ENCODE measurements around the gene ZNF627.

Gene ZNF627

DNA sequence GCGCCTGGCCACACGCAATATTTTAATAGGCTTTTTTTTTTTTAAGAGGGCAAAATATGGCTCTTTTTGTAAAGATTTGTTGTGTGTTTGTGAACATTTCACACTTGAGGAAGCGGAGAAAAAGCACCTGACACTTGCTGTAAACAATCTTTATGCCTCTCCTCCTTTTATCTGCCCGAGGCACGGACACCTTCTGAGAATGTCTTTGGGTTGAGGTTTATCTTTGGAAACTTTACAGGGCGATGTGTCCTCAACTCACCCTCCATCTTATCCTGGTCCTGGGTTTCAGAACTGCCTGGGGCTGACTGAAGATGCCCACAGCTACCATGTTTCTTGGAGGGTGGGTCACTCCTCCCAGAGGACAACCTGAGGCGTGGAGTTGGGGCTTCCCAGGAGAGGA, 44.0 kb downstream of the ZNF627 start:
- Histone ChIP-seq H3K4me3 (ENCODE audit: severe bottlenecking) (no peak overlapping the region), H3K27me3 (ENCODE audit: insufficient read depth, poor library complexity, severe bottlenecking) (no peaks in the 10 kb centered on the region), H3K9me3 (ENCODE audit: severe bottlenecking) (no peaks in the 10 kb centered on the region), H3K36me3 (ENCODE audit: low read depth) (peaks cover 5% of the 10 kb centered on the region), H3K27ac (ENCODE audit: poor library complexity, severe bottlenecking) (no peak overlapping the region), H3K4me1 (ENCODE audit: insufficient read depth, poor library complexity, severe bottlenecking) (peaks cover 2% of the 10 kb centered on the region)
- no peak for DNase-seq (ENCODE audit: low spot score)
- no peak for ATAC-seq (ENCODE audit: low read depth)
- TF ChIP-seq, protein P1, sequence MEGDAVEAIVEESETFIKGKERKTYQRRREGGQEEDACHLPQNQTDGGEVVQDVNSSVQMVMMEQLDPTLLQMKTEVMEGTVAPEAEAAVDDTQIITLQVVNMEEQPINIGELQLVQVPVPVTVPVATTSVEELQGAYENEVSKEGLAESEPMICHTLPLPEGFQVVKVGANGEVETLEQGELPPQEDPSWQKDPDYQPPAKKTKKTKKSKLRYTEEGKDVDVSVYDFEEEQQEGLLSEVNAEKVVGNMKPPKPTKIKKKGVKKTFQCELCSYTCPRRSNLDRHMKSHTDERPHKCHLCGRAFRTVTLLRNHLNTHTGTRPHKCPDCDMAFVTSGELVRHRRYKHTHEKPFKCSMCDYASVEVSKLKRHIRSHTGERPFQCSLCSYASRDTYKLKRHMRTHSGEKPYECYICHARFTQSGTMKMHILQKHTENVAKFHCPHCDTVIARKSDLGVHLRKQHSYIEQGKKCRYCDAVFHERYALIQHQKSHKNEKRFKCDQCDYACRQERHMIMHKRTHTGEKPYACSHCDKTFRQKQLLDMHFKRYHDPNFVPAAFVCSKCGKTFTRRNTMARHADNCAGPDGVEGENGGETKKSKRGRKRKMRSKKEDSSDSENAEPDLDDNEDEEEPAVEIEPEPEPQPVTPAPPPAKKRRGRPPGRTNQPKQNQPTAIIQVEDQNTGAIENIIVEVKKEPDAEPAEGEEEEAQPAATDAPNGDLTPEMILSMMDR (IDR thresholded peaks at IDR 0.05; ENCODE audit: poor library complexity, severe bottlenecking), result no peak

DNA sequence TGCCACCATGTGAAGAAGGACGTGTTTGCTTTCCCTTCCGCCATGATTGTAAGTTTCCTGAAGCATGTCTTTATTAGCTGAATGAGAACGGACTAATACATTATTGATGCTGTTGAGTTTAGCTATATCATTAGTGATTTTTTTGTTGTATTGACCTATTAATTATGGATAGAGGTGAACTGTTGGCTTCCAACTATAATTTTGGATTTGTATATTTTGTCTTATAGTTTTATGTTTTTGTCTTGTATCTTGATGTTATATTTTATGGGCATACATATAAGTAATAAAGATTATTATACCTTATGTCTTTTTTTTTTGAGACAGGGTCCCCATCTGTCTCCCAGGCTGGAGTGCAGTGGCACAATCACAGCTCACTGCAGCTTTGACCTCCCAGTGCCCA, 45.6 kb downstream of the ZNF627 start:
- peaks cover 2% of the 10 kb centered on the region for H3K4me1 ChIP-seq (ENCODE audit: insufficient read depth, poor library complexity, severe bottlenecking)
- no peak overlapping the region for H3K4me3 ChIP-seq (ENCODE audit: severe bottlenecking)
- TF ChIP-seq, protein P1 (IDR thresholded peaks at IDR 0.05; ENCODE audit: poor library complexity, severe bottlenecking), result no peak
- H3K27ac ChIP-seq (ENCODE audit: poor library complexity, severe bottlenecking), result no peak overlapping the region
- no peaks in the 10 kb centered on the region for H3K27me3 ChIP-seq (ENCODE audit: insufficient read depth, poor library complexity, severe bottlenecking)
- peaks cover 5% of the 10 kb centered on the region for H3K36me3 ChIP-seq (ENCODE audit: low read depth)
- no peak for ATAC-seq (ENCODE audit: low read depth)
- H3K9me3 ChIP-seq (ENCODE audit: severe bottlenecking), result no peaks in the 10 kb centered on the region
- no peak for DNase-seq (ENCODE audit: low spot score)

DNA sequence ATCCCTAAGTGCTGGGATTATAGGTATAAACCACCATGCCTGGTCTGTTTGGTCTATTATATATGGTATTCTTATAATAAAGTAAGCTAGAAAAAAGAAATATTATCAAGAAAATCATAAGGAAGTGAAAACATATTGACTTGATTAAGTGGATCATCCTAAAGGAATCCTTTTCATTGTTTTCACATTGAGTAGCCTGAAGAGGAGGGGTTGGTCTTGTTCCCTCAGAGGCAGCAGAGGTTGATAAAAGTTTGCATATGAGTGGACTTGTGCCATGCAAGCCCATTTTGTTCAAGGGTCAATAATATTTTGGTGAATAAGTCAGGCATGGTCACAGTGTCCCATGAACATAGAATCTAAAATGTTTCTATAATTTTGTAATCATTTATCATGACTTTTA, 52.7 kb downstream of the ZNF627 start:
- DNase-seq (ENCODE audit: low spot score), result no peak
- no peak overlapping the region for H3K4me3 ChIP-seq (ENCODE audit: severe bottlenecking)
- H3K9me3 ChIP-seq (ENCODE audit: severe bottlenecking), result no peaks in the 10 kb centered on the region
- H3K4me1 ChIP-seq (ENCODE audit: insufficient read depth, poor library complexity, severe bottlenecking), result no peaks in the 10 kb centered on the region
- no peak for ATAC-seq (ENCODE audit: low read depth)
- TF ChIP-seq, protein P1 (IDR thresholded peaks at IDR 0.05; ENCODE audit: poor library complexity, severe bottlenecking), result no peak
- H3K27ac ChIP-seq (ENCODE audit: poor library complexity, severe bottlenecking), result no peak overlapping the region
- H3K36me3 ChIP-seq (ENCODE audit: low read depth), result peaks cover 42% of the 10 kb centered on the region
- no peaks in the 10 kb centered on the region for H3K27me3 ChIP-seq (ENCODE audit: insufficient read depth, poor library complexity, severe bottlenecking)

DNA sequence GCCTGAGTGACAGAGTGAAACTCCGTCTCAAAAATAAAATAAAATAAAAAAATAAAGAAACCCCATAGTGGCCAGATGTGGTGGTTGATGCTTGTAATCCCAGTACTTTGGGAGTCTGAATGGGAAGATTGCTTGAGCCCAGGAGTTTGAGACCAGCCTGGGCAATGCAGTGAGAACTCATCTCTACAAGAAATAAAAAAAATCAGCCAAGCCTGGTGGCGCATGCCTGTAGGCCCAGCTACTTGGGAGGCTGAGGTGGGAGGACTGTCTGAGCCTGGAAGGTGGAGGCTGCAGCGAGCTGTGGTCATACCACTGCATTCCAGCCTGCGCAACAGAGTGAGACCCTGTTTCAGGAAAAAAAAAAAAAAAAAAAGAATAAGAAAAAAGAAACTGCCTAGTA, 53.8 kb downstream of the ZNF627 start:
- no peaks in the 10 kb centered on the region for H3K27me3 ChIP-seq (ENCODE audit: insufficient read depth, poor library complexity, severe bottlenecking)
- H3K27ac ChIP-seq (ENCODE audit: poor library complexity, severe bottlenecking), result no peak overlapping the region
- H3K4me3 ChIP-seq (ENCODE audit: severe bottlenecking), result no peak overlapping the region
- H3K36me3 ChIP-seq (ENCODE audit: low read depth), result peaks cover 45% of the 10 kb centered on the region
- TF ChIP-seq, protein P1 (IDR thresholded peaks at IDR 0.05; ENCODE audit: poor library complexity, severe bottlenecking), result no peak
- no peaks in the 10 kb centered on the region for H3K9me3 ChIP-seq (ENCODE audit: severe bottlenecking)
- ATAC-seq (ENCODE audit: low read depth), result no peak
- no peak for DNase-seq (ENCODE audit: low spot score)
- no peaks in the 10 kb centered on the region for H3K4me1 ChIP-seq (ENCODE audit: insufficient read depth, poor library complexity, severe bottlenecking)

DNA sequence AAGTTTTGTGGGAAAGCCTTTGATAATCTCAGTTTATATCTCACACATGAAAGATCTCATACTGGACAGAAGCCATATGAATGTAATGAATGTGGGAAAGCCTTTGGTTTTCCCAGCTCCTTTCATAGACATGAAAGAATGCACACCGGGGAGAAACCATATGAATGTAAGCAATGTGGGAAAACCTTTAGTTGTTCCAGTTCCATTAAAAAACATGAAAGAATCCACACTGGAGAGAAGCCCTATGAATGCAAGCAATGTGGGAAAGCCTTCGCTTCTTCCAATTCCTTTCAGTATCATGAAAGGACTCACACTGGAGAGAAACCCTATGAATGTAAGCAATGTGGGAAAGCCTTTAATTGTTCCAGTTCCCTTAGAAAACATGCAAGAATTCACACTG, 54.8 kb downstream of the ZNF627 start:
- Histone ChIP-seq H3K36me3 (ENCODE audit: low read depth) (peaks cover 45% of the 10 kb centered on the region), H3K9me3 (ENCODE audit: severe bottlenecking) (no peaks in the 10 kb centered on the region)
- ATAC-seq (ENCODE audit: low read depth), result no peak

More for the DNA sequence above, 54.8 kb downstream of the ZNF627 start:
- Histone ChIP-seq H3K27ac (ENCODE audit: poor library complexity, severe bottlenecking) (no peak overlapping the region), H3K4me3 (ENCODE audit: severe bottlenecking) (no peak overlapping the region), H3K27me3 (ENCODE audit: insufficient read depth, poor library complexity, severe bottlenecking) (no peaks in the 10 kb centered on the region), H3K4me1 (ENCODE audit: insufficient read depth, poor library complexity, severe bottlenecking) (no peaks in the 10 kb centered on the region)
- TF ChIP-seq, protein P1 (IDR thresholded peaks at IDR 0.05; ENCODE audit: poor library complexity, severe bottlenecking), result no peak
- DNase-seq (ENCODE audit: low spot score), result no peak

Data from RWPE2 (cell line).